GM12864 (cell line): ENCODE results near the gene AHR.

Source experiments
- DNase-seq: peaks from one replicate; pipeline ENCODE4 v3.0.0-alpha.2; 2011; ENCODE audit warnings: low read depth
- H3K4me3 ChIP-seq: 2 replicates; pipeline ENCODE4 v1.5.1; 2011; ENCODE audit warnings: mild to moderate bottlenecking, low read depth, low read length, control low read depth
- CTCF ChIP-seq: IDR thresholded peaks from 2 replicates; pipeline ENCODE4 v1.5.1; 2011; ENCODE audit warnings: low read depth, mild to moderate bottlenecking, moderate library complexity, low read length, control low read depth, inconsistent platforms; ENCODE audit errors: missing control alignments

The AHR gene

GRCh38 chr7:17354473-17354872 is 56.0 kb downstream of the AHR start:
- H3K4me3 ChIP-seq = no peak overlapping the region
- no peak for TF ChIP-seq CTCF

GRCh38 chr7:17355050-17355449 is 56.6 kb downstream of the AHR start:
- H3K4me3 ChIP-seq = no peak overlapping the region
- TF ChIP-seq CTCF = no peak
- DNase-seq = no peak

More at GRCh38 chr7:17354473-17354872, 56.0 kb downstream of the AHR start:
- DNase-seq = no peak

GRCh38 chr7:17357952-17358351 is 59.5 kb downstream of the AHR start:
- no peak overlapping the region for H3K4me3 ChIP-seq
- DNase-seq = no peak
- no peak for TF ChIP-seq CTCF

GRCh38 chr7:17359610-17360009 is 61.2 kb downstream of the AHR start:
- DNase-seq = no peak
- H3K4me3 ChIP-seq = no peak overlapping the region
- TF ChIP-seq CTCF = no peak

GRCh38 chr7:17362439-17363105 is 64.1 kb downstream of the AHR start:
- H3K4me3 ChIP-seq = no peak overlapping the region
- TF ChIP-seq CTCF = no peak
- DNase-seq = no peak

- no peak for DNase-seq
- no peak for TF ChIP-seq CTCF
- H3K4me3 ChIP-seq = no peak overlapping the region
Measured at GRCh38 chr7:17364671-17365070, 66.2 kb downstream of the AHR start.

- TF ChIP-seq CTCF = no peak
Measured at GRCh38 chr7:17365775-17366174, 67.3 kb downstream of the AHR start.

More at GRCh38 chr7:17365775-17366174, 67.3 kb downstream of the AHR start:
- H3K4me3 ChIP-seq = no peak overlapping the region
- no peak for DNase-seq
